Chondrocyte (in vitro differentiated cells): ENCODE data around the gene BCL2L13. TPM values are rescaled to one million over a fixed set of nuclear protein-coding genes. Genes with fewer than 3 reads are reported as not detected.

Experiments
- DNase-seq: peaks from one replicate; pipeline ENCODE4 v3.0.0; 2021; ENCODE audit warnings: mixed read lengths, low spot score
- H3K27ac Mint-ChIP-seq: one replicate; pipeline ENCODE4 v1.8.0; 2021; ENCODE audit warnings: mild to moderate bottlenecking, moderate library complexity, mixed read lengths; ENCODE audit not compliant: unreplicated experiment
- H3K27me3 Mint-ChIP-seq: 2 replicates; pipeline ENCODE4 v1.8.0; 2021; ENCODE audit warnings: low read depth, mixed read lengths
- H3K36me3 Mint-ChIP-seq: 2 replicates; pipeline ENCODE4 v1.8.0; 2021; ENCODE audit warnings: low read depth, mixed read lengths
- H3K4me1 Mint-ChIP-seq: 2 replicates; pipeline ENCODE4 v1.8.0; 2021; ENCODE audit warnings: low read depth, mild to moderate bottlenecking, mixed read lengths
- H3K4me3 Mint-ChIP-seq: one replicate; pipeline ENCODE4 v1.8.0; 2021; ENCODE audit warnings: mild to moderate bottlenecking, moderate library complexity, mixed read lengths; ENCODE audit not compliant: unreplicated experiment
- H3K9me3 Mint-ChIP-seq: 2 replicates; pipeline ENCODE4 v1.8.0; 2021; ENCODE audit warnings: low read depth, mixed read lengths
- total RNA-seq: library from RNA; stranded (reverse); gene quantifications from 3 replicates; pipeline ENCODE4 v1.2.1, GENCODE V29; 2021
- TF ChIP-seq, protein P1 (sequence below): fragments of 200-600 bp; sonication (generic); IDR thresholded peaks from 2 replicates; pipeline ENCODE4 v1.5.0; 2021; ENCODE audit warnings: antibody characterized with exemption, mild to moderate bottlenecking, moderate library complexity

BCL2L13 gene
- total RNA-seq, 1 donor from 2014 or later: 39.6 TPM

DNA sequence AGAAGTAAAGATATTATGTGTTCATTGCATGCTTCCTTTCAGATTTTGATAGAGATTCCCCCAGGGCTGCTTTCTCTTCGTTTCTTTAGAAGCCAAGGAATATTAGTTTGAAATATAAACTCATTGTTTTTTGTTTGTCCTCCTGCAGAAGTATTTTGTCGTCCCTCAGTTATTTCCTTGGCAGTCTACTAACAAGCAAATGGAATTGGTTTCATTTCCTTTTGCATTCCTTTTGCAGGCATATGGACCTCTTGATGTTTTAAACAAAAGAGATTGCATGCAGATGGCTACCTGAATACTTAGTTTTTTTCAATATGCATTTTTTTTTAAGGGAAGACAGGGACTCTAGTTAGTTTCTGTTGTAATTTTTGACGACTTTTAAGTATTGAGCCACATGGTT, 62.2 kb downstream of the BCL2L13 start:
- H3K27ac Mint-ChIP-seq: no peak overlapping the region

DNA sequence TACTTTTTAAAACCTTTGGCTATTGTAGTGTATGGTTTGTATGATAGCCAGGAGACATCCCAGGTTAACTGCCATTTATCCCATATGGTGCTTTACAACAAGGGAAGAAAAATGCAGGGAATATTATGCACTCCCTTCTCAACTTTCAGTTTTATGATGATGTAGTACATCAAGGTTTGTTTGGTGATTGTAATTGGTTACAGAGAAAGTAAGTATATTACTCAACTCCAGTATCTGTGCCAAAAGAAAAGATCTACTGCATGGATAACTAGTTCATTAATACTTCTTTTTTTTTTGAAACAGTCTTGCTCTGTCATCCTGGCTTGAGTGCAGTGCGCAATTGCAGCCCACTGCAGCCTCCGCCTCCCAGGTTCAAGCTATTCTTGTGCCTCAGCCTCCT, 65.3 kb downstream of the BCL2L13 start:
- H3K27ac Mint-ChIP-seq: no peak overlapping the region
- TF ChIP-seq, protein P1, sequence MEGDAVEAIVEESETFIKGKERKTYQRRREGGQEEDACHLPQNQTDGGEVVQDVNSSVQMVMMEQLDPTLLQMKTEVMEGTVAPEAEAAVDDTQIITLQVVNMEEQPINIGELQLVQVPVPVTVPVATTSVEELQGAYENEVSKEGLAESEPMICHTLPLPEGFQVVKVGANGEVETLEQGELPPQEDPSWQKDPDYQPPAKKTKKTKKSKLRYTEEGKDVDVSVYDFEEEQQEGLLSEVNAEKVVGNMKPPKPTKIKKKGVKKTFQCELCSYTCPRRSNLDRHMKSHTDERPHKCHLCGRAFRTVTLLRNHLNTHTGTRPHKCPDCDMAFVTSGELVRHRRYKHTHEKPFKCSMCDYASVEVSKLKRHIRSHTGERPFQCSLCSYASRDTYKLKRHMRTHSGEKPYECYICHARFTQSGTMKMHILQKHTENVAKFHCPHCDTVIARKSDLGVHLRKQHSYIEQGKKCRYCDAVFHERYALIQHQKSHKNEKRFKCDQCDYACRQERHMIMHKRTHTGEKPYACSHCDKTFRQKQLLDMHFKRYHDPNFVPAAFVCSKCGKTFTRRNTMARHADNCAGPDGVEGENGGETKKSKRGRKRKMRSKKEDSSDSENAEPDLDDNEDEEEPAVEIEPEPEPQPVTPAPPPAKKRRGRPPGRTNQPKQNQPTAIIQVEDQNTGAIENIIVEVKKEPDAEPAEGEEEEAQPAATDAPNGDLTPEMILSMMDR: no peak
- H3K4me1 Mint-ChIP-seq: peaks cover 43% of the 10 kb centered on the region
- DNase-seq: no peak
- H3K4me3 Mint-ChIP-seq: no peak overlapping the region
- no peaks in the 10 kb centered on the region for H3K9me3 Mint-ChIP-seq
- H3K27me3 Mint-ChIP-seq: no peaks in the 10 kb centered on the region
- peaks cover 2% of the 10 kb centered on the region for H3K36me3 Mint-ChIP-seq

More for the DNA sequence above, 62.2 kb downstream of the BCL2L13 start:
- Mint-ChIP-seq H3K9me3 (no peaks in the 10 kb centered on the region), H3K36me3 (peaks cover 2% of the 10 kb centered on the region), H3K27me3 (no peaks in the 10 kb centered on the region), H3K4me3 (no peak overlapping the region), H3K4me1 (peaks cover 26% of the 10 kb centered on the region)
- no peak for DNase-seq
- TF ChIP-seq, protein P1: no peak

DNA sequence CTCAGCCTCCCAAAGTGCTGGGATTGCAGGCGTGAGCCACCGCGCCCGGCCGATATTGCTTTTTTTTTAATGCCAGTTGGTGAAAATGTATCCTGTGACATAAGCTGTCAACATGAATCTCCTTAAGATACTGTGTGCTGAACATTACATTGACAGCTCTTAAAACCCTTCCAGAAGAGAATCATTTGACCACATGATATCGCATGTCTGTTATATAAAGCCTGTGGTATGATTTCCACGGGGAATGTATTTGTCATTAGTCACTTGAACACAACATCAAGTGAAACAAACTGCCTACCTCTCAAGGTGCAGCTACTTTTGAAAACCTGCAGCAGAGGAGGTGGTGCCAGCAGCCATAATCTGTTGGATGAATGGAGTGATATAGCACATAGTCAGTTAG, 67.0 kb downstream of the BCL2L13 start:
- Mint-ChIP-seq H3K36me3 (peaks cover 2% of the 10 kb centered on the region), H3K4me3 (peak overlapping the region; percentile 70), H3K9me3 (no peaks in the 10 kb centered on the region), H3K27me3 (no peaks in the 10 kb centered on the region), H3K4me1 (peaks cover 44% of the 10 kb centered on the region), H3K27ac (peak overlapping the region; percentile 97)
- TF ChIP-seq, protein P1: no peak
- DNase-seq: no peak

DNA sequence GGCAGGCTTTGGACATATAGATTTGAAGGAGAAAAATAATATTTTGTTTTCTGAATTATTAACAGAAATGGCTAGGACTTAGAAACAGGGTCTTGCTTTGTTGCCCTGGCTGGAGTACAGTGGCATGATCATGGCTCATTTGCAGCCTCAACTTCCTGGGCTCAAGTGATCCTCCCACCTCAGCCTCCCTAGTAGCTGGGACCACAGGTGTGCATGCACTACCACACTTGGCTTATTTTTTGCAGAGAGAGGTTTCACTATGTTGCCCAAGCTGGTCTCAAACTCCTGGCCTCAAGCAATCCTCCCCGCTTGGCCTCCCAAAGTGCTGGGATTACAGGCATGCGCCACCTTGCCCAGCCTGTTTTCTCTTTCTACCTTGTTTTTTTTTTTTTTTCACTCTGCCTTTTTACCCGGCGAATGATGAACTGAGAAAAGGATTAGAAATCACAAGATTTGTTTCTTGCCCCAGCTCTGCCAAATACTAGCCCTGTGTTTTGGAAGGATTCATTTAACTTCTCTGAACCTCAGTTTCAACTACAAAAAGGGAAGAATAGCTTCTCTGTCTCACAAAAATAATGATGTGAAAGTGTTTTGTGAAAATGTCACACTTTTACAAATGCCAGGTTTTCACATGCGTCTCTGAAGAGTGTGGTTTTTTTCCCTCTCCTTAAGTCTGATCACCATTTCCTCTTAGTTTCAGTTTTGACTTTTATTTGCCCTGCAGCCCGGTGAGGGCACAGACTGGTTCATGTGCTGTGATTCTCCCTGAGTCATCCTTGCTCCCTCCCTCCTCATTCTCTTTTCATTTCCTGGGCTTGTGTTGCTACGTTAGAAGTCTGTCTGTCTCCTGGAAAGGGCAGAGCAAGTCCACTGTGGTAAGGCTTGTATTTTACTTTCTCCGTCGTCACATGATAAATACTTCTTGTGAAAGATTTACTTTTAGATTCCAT, 67.7 kb downstream of the BCL2L13 start:
- H3K27ac Mint-ChIP-seq: peak overlapping the region; percentile 97
- peaks cover 2% of the 10 kb centered on the region for H3K36me3 Mint-ChIP-seq
- no peaks in the 10 kb centered on the region for H3K9me3 Mint-ChIP-seq
- TF ChIP-seq, protein P1: no peak
- no peak for DNase-seq
- peak overlapping the region; percentile 70 for H3K4me3 Mint-ChIP-seq
- no peaks in the 10 kb centered on the region for H3K27me3 Mint-ChIP-seq
- H3K4me1 Mint-ChIP-seq: peaks cover 39% of the 10 kb centered on the region

DNA sequence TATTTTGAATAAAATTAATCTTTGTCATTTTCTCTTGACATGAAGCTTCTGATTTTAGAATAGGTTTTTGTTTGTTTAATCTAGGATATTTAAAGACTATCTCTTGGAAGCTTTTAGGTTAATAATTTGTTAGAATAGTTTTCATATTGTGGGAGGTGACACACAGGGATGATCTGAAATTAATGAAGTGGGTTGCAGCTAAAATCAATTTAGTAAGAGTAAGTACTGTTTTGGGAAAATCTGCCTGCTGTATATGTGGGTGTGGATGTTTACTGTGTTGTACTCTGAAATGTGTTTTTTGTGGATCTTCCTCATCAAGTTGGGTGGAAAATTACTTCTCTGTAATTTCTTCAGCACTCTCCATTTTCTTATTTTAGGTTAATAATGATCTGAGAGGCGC, 68.4 kb downstream of the BCL2L13 start:
- peak overlapping the region; percentile 97 for H3K27ac Mint-ChIP-seq
- H3K4me3 Mint-ChIP-seq: peak overlapping the region; percentile 70
- H3K9me3 Mint-ChIP-seq: no peaks in the 10 kb centered on the region
- peaks cover 2% of the 10 kb centered on the region for H3K36me3 Mint-ChIP-seq
- no peak for DNase-seq
- H3K27me3 Mint-ChIP-seq: no peaks in the 10 kb centered on the region
- peaks cover 44% of the 10 kb centered on the region for H3K4me1 Mint-ChIP-seq
- TF ChIP-seq, protein P1: no peak
